ENCODE results near the gene C19orf25.
"Not testable (repeated sequence)": the region's sequence is repeated elsewhere in the genome, so short reads cannot be mapped to it uniquely, and the experiment has no call there.

Gene C19orf25

DNA sequence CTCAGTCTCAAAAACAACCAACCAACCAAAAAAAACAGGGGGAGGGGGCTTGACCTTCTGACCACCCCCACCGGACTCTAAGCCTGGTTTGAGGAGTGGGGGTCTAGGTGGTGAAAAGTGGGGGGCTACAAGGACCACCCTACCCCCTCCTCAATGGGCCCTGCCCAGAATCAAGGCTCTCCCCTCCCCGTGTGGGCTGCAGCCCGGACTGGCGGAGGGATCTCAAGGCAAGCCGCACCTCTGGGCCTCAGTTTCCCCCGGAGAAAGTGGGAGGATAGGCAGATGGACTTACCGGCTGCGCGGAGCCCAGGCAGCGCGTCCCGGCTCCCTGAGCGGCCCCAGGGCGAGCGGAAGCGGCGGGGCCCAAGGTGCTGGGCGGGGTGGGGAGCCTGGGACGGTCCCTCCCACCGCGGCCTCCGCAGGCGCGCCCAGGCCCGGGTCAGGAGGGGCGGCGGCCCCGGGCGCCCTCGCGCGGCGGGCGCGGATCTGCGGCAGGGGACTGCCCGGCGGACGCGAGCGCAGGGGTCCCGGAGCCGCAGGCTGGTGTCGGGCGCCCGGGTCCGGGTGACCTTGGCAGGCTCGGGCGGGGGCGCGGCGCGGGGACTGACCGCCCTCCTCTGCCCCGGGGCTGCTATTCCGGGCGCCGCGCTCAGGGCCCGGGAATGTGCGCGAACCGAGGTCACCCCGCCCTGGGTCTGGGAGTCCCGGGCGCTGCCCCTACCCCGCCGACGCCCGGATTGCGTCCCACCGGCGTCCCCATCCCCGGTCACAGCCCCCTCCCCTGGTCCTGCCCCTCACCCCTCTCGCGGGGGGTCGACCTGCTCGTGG lies 33.9 kb upstream of the C19orf25 start, which contains the start of gene ADAMTSL5:
ADAMTSL5 (minus strand) TSS at position 349 of the 828 bp plus-strand sequence. CDS start 2,076 bp downstream, outside the sequence.
- DNase-seq (ENCODE audit: low spot score): peak; percentile 76

DNA sequence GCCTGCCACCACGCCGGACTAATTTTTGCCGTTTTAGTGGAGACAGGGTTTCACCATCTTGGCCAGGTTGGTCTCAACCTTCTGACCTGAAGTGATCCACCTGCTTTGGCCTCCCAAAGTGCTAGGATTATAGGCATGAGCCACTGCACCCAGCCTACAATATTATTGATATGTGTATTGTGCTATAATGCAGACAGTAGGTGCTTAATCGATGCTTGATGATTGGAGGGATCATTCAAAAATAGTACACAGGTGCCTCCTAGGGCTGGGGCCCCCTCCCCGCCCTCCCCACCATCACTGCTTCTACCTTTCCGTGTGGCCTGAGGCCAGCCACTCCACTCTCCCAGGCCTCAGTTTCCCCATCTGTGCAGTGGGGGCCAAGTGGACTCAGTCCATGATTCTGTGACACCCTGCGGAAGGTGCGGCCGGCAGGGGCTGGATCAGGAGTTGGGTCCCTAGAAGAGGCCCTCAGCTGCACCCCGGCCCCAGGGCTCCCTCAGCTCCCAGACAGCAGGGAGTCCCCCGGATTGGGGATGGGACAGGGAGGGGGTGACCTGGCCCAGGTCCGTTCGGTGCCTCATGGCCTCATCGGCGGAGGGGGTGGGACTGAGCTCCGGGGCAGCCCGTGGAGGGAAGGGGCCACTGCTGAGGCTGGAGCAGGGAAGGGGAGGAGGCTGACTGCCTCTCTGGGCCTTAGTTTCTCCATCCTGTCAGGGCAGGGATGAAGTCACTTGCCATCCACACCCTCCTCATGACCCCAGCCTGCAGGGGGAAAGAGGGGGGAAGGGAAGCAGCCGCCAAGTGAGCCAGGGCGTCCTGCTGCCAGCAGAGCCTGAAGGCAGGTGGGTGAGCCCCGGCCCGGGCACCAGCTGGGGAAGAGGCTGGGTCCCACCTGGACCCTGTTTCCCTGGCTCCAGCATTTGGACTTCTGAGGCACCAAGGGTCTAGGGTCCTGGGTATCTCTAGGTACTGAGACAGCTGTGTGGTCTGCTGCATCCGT lies 32.6 kb upstream of the C19orf25 start:
- DNase-seq (ENCODE audit: low spot score): no peak

DNA sequence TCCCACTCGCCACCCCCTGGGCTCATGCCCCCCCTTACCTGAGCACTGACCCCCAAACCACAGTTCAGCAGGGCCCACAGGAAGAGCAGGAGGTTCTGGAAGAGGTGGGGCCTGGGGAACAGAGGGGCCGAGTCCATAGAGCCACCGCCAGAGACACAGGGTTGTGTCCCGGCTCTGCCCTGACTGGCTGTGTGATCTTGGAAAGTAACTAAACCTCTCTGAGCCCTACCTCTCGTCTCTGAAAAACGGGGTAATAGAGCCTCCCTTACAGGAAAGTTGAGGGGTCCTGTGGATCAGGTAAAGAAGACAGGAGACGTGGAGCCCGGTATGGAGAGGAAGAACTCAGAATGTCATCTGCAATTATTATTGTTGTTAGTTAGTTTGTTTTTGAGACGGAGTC lies 31.8 kb upstream of the C19orf25 start:
- DNase-seq (ENCODE audit: low spot score): no peak

DNA sequence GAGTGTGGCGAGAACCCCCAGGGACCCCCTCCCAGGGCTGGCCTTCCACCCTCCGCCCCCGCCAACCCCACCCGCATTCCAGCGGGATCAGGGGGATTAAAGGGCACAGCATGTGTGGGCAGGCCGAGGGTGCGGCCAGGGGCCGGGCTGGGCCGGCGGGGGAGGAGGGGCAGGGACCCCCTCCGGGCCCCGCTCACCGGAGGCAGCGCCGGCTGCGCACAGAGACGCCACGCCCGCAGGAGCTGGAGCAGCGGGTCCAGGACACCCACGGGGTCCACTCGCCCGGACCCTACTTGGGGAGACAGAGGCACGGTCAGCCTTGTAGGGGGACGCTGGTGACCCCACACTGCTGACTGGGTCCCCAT lies 31.4 kb upstream of the C19orf25 start:
- no peak for DNase-seq (ENCODE audit: low spot score)

DNA sequence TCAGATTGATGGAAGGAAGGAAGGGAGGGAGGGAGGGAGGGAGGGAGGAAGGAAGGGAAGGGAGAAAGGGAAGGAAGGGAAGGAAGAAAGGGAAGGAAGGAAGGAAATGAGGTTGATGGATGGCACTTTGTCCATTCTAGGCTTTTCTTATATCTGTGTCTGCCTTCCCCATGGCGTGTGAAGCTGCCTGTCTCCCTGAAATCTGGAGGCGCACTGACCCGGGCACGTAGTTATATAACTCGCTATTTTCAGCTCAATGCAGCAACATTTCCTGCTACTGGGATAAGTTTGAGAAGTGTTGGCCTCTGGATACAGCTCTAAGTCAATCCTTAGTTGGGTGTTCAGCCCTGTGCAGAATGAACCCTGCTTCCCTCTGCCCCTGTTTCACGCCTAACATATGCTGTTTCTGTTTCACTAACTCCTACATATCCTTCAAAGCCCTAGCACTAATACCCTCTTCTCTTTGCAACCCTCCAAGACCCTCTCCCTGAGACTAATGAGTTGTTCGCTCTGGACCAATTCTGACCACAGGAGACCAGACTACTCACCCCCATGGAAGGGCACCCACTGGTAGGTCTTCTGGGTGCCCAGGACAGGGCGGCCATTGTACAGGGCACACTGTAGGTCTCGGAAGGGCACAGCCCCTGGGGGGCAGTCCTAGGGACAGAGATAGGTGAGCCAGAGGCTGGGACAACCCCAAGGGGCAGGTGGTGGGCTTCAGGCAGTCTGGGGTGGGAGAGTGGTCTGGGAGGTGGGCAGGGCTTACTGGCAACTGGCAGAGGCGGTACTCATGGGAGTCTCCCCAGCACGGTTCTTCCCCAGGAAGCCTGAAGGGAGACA lies 30.8 kb upstream of the C19orf25 start:
- DNase-seq (ENCODE audit: low spot score): no peak

DNA sequence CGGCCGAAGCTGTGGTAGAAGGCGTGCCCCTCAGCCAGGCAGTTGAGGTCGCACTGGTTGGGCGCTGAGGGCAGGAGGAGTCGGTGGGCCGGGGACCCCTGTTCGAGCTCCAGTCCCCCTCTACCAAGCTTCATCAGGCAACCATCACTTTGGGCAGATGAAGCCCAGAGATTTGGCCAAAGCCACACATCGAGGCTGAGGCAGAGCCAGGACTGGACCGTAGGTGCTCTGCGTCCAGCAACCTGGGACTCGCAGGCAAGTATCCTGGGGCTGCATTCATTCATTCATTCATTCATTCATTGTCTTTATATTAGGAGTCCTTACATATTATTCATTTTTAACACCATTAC lies 29.5 kb upstream of the C19orf25 start:
- no peak for DNase-seq (ENCODE audit: low spot score)

DNA sequence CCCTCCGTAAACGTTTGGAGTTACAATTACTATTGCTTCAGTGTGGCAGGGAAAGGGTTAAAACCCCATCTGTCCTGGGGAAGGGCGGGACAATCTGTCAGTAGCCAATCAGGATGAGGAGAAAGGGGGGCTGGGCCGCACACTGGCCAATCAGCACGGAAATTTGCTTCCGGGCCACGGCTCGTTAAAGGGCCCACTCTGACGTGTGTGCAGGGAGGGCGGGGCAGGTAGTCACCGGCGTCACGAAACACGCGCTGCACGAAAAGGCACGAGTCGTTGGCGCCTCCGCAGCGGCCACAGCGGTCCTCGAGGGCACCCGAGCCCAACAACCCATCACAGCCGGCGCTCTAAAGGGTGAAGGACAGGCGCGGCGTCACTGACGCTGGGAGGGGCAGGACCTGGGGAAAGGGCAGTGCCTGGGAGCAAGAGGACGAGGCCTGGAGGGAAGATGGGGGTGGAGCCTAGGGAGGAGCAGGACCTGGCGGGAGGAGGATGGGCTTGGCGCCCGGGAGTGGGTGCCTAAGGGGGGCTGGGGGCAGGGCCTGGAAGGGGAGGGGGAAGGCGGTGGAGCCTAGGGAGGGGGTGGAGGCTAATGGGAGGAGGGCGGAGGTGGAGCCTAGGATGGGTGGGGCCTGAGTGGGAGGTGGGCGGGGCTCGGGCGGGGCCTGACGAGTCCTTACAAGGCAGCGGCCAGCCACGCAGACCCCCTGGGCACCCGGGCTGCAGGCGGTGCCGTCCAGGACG lies 28.9 kb upstream of the C19orf25 start:
- peak; percentile 95 for DNase-seq (ENCODE audit: low spot score)

DNA sequence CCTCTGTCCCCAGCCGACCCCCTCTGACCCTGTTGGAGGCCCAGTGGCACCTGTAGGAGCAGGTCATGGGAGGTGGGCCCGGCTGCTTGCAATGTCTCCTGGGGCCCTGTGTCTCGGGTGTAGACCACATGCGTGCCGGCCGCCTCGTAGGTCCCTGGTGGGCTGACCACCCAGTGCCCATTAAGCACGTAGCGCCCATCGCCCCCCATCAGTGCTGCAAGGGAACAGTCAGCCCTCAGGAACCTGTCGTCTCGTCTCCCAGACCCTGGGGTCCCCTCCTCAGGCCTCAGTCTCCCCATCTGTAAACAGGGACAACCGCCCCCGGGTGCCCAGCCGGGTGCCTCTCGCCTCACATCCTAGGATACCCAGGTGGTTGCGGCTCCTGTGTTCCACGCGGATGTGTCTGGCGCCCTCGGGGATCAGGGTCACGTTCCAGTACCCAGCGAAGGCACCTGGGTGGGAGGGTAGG lies 28.2 kb upstream of the C19orf25 start:
- DNase-seq (ENCODE audit: low spot score): no peak

DNA sequence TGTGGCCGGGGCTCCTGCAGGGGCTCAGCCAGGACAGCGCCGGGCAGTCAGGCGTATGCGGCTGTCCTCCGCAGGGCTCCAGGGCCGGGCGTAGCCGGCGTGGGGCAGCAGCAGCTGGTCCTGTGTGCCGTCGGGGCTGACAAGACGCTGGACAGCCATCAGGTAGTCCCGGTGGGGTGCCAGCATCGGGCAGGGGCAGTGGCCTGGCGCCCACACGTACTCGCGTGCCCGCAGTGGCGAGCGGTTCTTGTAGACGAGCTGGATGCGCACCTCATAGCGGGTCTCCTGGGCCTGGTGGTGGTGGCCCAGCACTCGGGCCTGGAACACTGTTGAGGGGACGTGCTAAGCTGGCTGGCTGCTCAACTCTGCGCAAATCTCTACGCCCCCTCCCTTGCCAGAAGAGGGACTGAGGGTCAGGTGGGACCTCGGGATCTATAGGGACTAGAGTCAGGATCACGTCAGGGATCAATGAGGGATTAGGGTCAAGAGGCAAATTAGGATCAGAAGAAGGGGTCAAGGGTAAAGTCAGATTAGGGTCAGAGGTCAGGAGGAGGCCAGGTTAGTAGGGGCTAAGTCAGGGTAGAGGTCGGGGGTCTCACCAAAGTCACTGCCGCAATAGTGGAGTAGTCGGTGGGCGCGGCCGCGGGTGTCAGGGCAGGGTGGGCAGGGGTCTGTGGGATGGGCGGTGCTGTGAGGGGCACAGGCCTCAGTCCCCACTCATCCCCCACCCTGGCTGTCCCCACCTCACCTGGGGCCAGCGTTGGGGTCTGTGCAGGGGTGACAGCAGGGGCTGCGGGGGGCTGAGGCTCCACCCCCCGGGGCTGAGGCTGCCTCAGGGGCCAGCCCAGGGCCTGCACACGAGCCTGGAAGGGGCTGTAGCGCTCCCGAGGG lies 27.2 kb upstream of the C19orf25 start:
- no peak for DNase-seq (ENCODE audit: low spot score)

DNA sequence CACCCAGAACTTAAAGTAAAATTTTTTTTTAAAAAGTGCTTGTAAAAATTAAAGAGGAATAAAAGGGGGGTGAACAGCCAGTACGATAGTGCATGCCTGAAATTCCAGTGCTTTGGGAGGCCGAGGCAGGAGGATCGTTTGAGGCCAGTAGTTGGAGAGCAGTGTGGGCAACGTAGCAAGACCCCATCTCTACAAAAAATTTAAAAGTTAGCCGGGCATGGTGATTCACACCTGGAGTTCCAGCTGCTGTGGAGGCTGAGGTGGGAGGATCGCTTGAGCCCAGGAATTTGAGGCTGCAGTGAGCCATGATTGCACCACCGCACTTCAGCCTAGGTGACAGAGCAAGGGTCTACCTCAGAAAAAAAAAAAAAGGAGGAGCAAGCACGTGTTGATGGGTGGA lies 26.0 kb upstream of the C19orf25 start:
- DNase-seq (ENCODE audit: low spot score): no peak

DNA sequence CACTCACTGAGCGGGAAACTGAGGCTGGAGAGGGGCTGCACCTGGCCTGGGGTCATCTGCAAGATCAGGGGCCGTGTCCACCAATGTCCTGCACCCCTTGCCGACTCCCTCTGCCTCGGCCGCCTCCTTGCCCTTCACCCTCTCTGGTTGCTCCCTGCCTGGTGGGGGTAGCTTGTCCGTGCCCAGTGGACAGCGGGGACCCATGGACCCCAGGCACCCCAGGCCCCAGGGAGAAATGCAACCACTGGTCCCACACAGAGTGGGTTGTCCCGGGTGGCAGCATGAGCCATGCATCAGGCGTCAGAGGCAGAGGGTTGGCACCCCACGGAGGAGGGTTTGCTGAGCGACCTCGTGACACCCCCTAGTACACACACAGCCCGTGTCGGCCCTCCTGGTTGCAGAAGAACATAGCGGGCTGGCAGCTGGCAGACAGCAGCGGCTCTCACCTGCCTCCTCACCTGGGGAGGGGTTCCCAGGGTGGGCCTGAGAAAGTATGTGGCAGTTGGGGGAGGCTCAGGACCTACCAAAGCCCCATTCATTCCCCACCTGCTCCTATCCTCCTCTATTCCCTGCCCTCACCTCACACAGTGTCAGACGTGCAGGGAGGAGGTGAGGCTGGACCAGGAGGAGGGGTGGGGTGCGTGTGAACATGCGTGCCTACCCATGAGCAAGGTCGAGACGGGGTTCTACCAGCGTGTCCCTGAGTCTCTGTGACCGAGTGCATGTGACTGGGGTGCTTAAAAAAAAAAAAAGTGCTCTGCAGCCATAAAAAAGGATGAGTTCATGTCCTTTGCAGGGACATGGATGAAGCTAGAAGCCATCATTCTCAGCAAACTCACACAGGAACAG lies 25.1 kb upstream of the C19orf25 start:
- no peak for DNase-seq (ENCODE audit: low spot score)

DNA sequence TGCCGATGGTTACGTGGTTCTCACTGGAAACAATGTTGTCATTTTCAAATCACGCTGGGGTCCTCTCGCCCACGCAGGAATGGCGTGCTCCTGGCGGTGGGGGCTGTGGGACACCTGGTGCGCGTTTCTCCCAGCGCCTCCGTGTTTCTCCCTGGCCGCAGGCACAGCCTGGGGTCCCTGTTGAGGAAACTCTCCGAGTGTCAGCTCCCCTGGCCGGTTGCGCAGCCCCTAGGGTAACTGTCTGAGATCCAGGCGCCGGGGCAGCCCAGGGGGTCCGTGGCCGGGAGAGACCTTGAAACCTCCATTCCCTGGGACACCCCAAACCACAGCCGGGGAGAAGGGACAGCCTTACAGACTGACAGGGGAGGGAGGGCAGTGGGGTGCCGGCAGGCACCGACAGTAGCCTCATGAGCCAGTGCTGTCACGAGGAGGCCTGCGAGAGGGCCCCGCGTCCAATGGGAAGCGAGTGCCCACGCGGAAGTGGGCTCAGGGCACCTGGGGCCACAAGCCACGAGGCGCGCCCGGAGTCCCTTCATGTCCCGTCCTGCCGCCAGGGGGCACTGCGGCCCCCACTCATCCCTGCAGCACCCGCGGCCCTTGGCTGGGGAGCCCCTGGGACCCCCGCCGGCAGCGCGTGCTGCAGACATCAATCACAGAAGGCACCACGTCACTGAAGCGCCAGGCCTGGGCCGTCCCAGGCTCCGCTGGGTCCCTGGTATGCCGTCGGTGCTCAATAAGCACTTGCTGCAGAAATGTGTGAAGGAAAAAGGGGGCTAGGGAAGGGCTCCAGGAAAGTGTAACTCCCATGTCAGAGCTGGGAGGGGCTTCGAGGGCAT lies 24.3 kb upstream of the C19orf25 start:
- DNase-seq (ENCODE audit: low spot score): peak; percentile 74

DNA sequence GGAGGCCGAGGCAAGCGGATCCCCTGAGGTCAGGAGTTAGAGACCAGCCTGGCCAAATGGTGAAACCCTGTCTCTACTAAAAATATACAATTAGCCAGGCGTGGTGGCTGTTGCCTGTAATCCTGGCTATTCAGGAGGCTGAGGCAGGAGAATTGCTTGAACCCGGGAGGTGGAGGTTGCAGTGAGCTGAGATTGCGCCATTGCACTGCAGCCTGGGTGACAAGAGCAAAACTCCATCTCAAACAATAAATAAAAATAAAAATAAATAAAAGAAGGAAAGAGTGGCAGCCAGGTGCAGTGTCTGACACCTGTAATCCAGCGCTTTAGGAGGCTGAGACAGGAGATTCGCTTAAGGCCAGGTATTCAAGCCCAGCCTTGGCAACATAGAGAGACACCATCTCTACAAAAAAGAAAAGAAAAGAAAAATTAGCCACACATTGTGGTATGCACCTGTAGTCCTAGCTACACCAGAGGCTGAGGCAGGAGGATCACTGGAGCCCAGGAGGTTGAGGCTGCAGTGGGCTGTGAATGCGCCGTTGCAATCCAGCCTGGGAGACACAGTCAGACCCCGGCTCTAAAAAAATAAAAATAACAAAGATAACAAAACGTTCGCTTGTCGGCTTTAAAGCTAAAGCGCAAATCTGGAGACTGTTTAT lies 23.5 kb upstream of the C19orf25 start:
- no peak for DNase-seq (ENCODE audit: low spot score)

DNA sequence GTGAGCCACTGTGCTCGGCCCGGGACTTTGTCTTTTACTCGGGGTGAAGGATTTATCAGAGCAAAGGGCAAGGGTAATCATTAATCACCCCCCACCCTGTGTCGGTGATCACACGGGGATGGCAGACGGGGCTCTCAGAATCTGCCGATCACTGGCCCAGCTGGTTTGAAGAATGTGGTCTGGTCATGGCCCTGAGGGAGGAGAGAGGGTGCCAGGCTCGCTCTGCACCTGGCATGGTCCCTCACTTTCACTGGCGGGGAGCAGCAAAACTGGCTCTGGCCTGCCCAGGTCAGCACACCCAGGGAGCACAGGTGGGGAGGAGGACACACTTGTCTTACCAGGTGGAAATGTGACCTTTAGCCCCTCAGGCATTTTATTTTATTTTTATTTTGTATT lies 22.2 kb upstream of the C19orf25 start:
- no peak for DNase-seq (ENCODE audit: low spot score)

DNA sequence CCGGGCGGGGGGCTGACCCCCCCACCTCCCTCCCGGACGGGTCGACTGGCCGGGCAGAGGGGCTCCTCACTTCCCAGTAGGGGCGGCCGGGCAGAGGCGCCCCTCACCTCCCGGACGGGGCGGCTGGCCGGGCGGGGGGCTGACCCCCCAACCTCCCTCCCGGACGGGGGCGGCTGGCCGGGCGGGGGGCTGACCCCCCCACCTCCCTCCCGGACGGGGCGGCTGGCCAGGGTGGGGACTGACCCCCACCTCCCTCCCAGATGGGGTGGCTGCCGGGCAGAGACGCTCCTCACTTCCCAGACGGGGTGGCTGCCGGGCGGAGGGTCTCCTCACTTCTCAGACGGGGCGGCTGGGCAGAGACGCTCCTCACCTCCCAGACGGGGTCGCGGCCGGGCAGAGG lies 20.2 kb upstream of the C19orf25 start:
- DNase-seq (ENCODE audit: low spot score): not testable (repeated sequence)

DNA sequence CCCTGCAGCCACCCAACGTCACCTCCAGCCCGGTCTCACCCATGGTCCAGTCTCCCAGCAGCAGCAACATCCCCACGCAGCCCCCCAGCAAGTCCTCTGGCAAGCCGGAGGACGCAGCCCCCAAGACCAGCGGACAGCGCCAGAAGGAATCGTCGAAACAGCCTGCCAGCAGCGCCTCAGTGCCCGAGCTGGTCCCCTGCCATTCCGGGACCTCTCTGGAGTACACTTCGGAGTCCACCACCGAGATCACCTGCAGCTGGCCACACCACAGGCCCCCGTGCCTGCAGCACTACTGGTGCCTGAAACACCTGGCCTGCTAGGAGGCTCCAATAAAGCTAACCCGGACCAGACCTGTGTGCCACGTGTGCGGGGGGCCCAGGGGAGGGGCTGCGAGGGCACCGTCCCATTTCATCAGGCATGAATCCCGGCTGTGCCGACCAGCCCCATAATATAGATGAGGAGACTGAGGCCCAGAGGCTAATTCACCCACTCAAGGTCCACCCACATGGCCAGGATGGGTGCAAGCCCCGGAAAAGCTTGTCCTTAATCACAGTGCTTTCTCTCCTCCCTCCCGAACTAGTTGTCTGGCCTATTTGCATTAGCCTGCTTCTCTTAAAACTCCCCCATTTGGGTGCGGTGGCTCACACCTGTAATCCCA lies 18.7 kb upstream of the C19orf25 start:
- no peak for DNase-seq (ENCODE audit: low spot score)
